CD4-positive, alpha-beta T cell treated with Interferon gamma for 1 hour (primary cell): ENCODE results near the gene TNFRSF14.

Experiments
- DNase-seq: peaks from one replicate; pipeline ENCODE4 v3.0.0-alpha.2; 2020

TNFRSF14 gene

GRCh38 chr1:2570332-2570731 is 14.2 kb downstream of the TNFRSF14 start:
- DNase-seq = no peak

- DNase-seq = no peak
These were observed 15.2 kb downstream of the TNFRSF14 start for GRCh38 chr1:2571348-2571747.

GRCh38 chr1:2573250-2573920 is 17.2 kb downstream of the TNFRSF14 start:
- no peak for DNase-seq

- no peak for DNase-seq
These were observed 18.2 kb downstream of the TNFRSF14 start for GRCh38 chr1:2574350-2574749.

- no peak for DNase-seq
These were observed 19.9 kb downstream of the TNFRSF14 start for GRCh38 chr1:2575801-2576663.

- peak; percentile 50 for DNase-seq
These were observed 21.4 kb downstream of the TNFRSF14 start for GRCh38 chr1:2577565-2578075.

GRCh38 chr1:2578758-2579118 is 22.6 kb downstream of the TNFRSF14 start:
- DNase-seq = no peak

GRCh38 chr1:2580691-2581090 is 24.5 kb downstream of the TNFRSF14 start:
- DNase-seq = no peak

GRCh38 chr1:2582391-2582790 is 26.2 kb downstream of the TNFRSF14 start:
- DNase-seq = no peak

- DNase-seq = no peak
These were observed 27.2 kb downstream of the TNFRSF14 start for GRCh38 chr1:2583331-2583791.

GRCh38 chr1:2583871-2584351 is 27.7 kb downstream of the TNFRSF14 start:
- DNase-seq = peak; percentile 74

GRCh38 chr1:2584686-2585317 is 28.6 kb downstream of the TNFRSF14 start:
- no peak for DNase-seq

GRCh38 chr1:2585318-2586092 is 29.3 kb downstream of the TNFRSF14 start:
- peak; percentile 85 for DNase-seq

GRCh38 chr1:2586154-2587070 is 30.2 kb downstream of the TNFRSF14 start, which contains the start of gene PRXL2B:
Gene PRXL2B, plus strand, starts transcription at chr1:2586777. Its CDS starts 109 bp downstream, at chr1:2586886.
- peak; percentile 97 for DNase-seq

GRCh38 chr1:2587071-2587859 is 31.1 kb downstream of the TNFRSF14 start:
- no peak for DNase-seq

- no peak for DNase-seq
These were observed 31.8 kb downstream of the TNFRSF14 start for GRCh38 chr1:2587860-2588571.

GRCh38 chr1:2588661-2589430 is 32.7 kb downstream of the TNFRSF14 start:
- no peak for DNase-seq

GRCh38 chr1:2589431-2590232 is 33.5 kb downstream of the TNFRSF14 start:
- no peak for DNase-seq
